HFF-Myc (cell line): Measurements from ENCODE around the gene SMYD3.

Experiments
- DNase-seq: peaks from one replicate; pipeline ENCODE4 v3.0.0-alpha.2; 2011; ENCODE audit warnings: low read depth; ENCODE audit errors: extremely low read depth
- H3K4me3 ChIP-seq: replicated peaks from 2 replicates; pipeline ENCODE4 v1.5.1; 2011; ENCODE audit warnings: low read depth, mild to moderate bottlenecking, control low read depth, low read length
- TF ChIP-seq, protein P1 (sequence below): IDR thresholded peaks from 2 replicates; pipeline ENCODE4 v1.5.1; 2012; ENCODE audit warnings: mild to moderate bottlenecking, low read depth, low read length, control low read depth; ENCODE audit errors: missing control alignments

SMYD3 gene

DNA sequence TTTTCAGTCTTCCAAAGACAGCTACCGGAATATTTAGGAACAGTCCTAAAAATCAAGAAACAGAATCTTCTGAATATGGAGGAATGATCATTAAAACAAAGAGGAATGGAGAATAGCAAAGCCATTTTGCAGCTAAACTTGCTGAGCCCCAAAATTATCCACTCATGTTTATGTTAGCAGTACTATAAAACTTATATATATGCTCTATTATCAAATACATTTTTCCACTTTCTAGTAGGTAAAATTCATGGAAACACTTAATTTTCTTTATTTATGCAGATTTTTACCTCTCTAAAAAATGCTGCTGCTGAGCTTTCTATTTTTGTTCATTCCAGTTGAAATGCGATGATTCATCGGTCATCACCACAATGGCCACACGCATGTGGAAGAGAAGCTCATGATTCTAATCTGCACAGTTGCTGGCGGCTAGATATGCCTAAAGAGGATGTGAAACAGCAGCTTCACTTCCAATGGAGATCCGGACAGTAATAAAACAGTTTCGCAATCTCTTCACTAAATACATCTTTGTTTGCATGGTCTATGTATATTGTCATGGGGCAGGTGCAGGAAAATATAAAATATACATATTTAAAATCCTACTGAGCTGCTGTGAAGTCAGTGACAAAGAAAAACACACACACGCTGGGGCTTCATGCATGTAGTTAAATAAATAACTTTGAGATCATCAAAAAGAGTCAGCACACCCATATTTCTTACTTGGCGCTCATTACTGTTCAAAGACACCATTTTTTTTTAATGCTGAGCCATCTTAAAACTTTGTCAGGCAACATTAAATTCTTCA lies 292.2 kb downstream of the SMYD3 start:
- peak; percentile 53 for DNase-seq
- TF ChIP-seq, protein P1, sequence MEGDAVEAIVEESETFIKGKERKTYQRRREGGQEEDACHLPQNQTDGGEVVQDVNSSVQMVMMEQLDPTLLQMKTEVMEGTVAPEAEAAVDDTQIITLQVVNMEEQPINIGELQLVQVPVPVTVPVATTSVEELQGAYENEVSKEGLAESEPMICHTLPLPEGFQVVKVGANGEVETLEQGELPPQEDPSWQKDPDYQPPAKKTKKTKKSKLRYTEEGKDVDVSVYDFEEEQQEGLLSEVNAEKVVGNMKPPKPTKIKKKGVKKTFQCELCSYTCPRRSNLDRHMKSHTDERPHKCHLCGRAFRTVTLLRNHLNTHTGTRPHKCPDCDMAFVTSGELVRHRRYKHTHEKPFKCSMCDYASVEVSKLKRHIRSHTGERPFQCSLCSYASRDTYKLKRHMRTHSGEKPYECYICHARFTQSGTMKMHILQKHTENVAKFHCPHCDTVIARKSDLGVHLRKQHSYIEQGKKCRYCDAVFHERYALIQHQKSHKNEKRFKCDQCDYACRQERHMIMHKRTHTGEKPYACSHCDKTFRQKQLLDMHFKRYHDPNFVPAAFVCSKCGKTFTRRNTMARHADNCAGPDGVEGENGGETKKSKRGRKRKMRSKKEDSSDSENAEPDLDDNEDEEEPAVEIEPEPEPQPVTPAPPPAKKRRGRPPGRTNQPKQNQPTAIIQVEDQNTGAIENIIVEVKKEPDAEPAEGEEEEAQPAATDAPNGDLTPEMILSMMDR: no peak
- no peak overlapping the region for H3K4me3 ChIP-seq

DNA sequence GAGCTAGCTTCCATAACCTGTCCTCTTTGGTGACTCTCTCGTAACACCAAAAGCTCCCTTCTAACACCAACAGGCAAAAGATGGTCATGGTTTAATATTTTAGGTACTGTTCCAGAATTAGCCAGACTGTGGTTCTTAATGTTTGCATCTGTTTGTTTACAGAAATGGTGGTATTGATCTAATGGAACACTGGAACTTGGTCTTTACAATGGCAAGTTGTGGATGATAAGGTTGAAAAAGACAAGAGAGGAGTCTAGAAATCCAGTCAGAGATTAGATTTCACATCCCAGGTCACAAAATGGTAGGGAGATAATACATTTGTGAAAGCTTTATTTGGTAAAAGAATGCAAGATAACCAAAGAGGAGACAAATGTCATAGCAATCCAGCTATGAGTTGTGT lies 293.1 kb downstream of the SMYD3 start:
- DNase-seq: no peak
- TF ChIP-seq, protein P1: no peak
- H3K4me3 ChIP-seq: no peak overlapping the region

GRCh38 chr1:246213502-246213901 lies 293.6 kb downstream of the SMYD3 start:
- no peak for DNase-seq
- TF ChIP-seq, protein P1: no peak

DNA sequence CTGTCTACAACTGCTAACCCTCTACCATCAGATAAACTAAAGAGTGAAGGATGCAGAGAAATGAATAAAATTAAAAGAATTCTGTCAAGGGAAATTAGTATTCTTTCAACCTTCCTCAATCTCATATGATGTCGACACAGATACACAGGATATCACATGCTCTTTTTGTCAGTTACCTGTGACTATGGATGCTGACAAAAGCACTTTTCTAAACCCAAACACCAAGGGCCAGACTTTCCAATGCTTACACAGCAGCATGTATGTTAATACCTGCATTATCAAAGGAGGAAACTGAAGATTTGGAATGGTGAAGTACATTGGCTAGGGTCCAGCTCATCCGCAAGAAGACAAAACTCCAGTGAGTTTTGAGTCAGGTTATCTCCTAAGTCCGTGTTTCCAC lies 294.0 kb downstream of the SMYD3 start:
- no peak for DNase-seq
- no peak overlapping the region for H3K4me3 ChIP-seq

More at GRCh38 chr1:246213502-246213901, 293.6 kb downstream of the SMYD3 start:
- H3K4me3 ChIP-seq: no peak overlapping the region

DNA sequence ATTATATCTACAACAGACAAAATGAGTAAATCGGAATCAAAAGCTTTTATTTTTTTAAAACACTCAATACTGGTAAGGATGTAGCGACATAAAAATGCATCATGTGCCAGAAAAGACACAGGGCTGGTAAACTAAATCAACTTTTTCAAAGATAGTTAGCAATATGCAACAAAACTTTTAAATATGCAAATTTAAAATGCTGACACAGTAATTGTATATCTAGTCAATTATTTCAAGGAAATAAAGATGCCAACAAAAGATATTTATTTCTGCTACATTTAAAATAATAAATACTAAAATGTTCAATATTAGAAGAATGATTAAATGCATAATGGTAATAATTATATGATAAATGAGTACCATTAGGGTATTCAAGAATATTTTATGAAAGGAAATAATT lies 295.1 kb downstream of the SMYD3 start:
- TF ChIP-seq, protein P1: no peak
- H3K4me3 ChIP-seq: no peak overlapping the region
- DNase-seq: no peak

More for the DNA sequence above, 294.0 kb downstream of the SMYD3 start:
- TF ChIP-seq, protein P1: no peak

DNA sequence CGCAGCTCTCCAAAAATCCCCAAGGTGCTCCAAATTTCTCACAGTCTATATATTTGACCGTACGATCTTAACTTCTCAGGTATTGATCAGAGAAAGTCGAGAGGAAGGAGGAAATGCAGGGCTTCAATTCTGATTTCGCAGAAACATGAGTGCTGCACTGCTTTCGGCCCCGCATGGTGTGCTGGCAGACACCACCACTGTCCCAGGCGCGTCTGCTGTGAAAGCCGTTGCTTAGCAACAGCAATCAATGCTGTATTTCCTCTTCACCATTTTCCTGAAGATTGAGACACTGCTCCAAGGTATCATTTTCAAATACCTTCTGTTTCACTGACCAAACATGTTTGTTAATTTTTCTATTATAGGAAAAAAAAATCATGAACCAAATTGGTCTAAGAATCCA lies 296.3 kb downstream of the SMYD3 start:
- DNase-seq: no peak
- TF ChIP-seq, protein P1: no peak
- H3K4me3 ChIP-seq: no peak overlapping the region
